ENCODE results near the gene PACSIN3.

Gene PACSIN3

GRCh38 chr11:47178737-47179654, 7.2 kb downstream of the PACSIN3 start:
- TF ChIP-seq CTCF (IDR thresholded peaks at IDR 0.05; ENCODE audit: low read depth, low read length), result no peak
- H3K4me3 ChIP-seq (ENCODE audit: low read depth, low read length), result no peak overlapping the region

DNA sequence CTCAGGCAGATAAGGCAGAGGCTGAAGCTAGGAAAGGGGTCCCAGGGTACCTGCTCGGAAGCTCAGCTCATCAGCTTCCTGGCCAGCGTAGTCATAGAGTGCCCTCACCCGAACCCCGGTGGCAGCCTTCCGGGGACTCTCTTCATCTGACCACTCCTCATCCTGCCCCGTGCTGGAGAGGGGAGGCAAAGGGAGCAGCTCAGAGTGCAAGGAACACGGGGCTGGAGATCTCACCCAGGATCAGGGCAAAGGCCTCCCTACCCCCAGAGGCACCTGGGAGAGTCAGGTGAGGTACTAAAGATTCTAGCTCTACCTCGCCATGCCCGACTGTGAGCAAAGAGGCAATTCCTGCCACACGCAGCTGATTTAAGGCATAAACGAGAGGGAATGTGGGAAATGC, 7.9 kb downstream of the PACSIN3 start:
- H3K4me3 ChIP-seq (ENCODE audit: low read depth, low read length), result no peak overlapping the region
- no peak for TF ChIP-seq CTCF (IDR thresholded peaks at IDR 0.05; ENCODE audit: low read depth, low read length)

GRCh38 chr11:47177846-47178245, 8.4 kb downstream of the PACSIN3 start:
- TF ChIP-seq CTCF (IDR thresholded peaks at IDR 0.05; ENCODE audit: low read depth, low read length), result no peak
- H3K4me3 ChIP-seq (ENCODE audit: low read depth, low read length), result peak overlapping the region; percentile 73; the same call in 1 of the 2 replicates

DNA sequence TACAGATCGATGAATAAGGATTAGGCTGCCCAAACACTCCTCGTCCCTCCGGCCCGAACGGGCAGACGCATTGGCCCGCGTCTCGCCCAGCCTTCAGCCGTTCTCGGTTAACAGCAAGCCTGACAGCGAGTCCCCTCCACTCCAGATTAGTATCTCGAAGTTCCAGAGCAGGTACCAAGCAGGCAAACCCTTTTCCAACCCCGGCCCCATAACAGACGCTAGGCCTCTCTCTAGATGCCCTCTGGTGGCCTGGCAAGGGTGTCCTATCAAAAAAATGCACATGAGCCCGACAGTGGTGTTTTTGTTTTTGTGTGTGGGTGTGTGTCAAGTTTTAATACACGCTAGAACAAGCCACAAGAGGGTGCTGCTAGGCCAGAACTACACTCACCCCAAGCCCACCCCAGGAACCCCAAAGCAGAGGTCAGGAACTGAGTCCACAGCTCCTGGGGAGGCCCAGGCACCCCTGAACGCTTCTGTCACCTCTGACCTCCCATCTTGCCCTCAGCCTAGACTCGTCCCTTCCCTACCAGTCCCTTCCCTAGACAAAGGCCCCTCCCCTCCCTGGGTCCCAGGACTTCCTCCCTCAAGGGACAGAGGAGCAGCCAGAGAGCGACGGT, 8.9 kb downstream of the PACSIN3 start:
- peak; percentile 50 for TF ChIP-seq CTCF (IDR thresholded peaks at IDR 0.05; ENCODE audit: low read depth, low read length)
- peak overlapping the region; percentile 73 for H3K4me3 ChIP-seq (ENCODE audit: low read depth, low read length)

DNA sequence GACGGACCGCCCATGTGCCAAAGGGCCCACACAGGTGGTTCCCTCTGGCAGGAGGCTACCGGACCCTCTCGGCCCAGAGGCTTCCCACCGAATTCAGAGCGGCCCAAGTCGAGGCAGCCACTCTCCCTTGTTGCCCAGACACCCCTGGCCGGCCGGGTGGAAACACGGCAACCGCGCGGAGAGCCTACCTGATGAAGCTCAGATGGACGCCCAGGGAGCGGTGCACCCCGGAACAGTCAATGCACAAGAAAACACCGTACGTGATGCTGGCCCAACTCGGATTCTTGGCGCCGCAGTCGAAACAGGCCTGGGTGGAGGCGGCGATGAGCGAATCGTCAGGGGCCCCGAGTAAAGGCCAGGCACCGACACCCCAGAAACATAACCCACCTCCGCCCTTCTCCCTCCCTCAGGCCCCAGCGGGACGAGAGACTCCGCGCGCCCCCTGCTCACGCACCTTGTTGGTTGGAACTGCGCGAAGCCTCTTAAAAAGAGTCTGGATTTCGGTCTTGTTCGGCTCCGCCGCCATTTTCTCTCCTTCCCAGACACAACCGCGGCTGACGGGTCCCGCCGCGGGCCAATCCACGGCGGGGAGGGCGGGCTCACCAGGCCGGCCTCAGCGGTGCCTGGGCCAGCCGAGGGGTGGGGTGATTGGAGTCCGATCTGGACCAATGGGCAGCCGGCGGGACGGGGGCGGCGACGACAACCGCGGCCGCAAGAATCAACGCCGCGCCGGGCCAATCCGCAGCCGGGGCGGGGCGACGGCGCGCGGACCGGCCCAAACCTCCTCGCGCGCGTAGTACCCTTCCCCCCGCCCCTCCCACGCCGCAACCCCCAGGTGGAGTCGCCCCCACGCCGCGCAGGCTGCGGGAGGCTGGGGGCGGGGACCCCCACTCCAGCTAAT, 9.7 kb downstream of the PACSIN3 start, which contains the start of gene ARFGAP2:
Gene ARFGAP2, minus strand, starts transcription at position 552 of the 901 bp plus-strand sequence. Its CDS starts 26 bp downstream, at position 526.
- H3K4me3 ChIP-seq (ENCODE audit: low read depth, low read length), result peak within 1 kb of the TSS; percentile 73
- no peak for TF ChIP-seq CTCF (IDR thresholded peaks at IDR 0.05; ENCODE audit: low read depth, low read length)

GRCh38 chr11:47175746-47176327, 10.4 kb downstream of the PACSIN3 start:
- H3K4me3 ChIP-seq (ENCODE audit: low read depth, low read length), result peak overlapping the region; percentile 73
- no peak for TF ChIP-seq CTCF (IDR thresholded peaks at IDR 0.05; ENCODE audit: low read depth, low read length)

All from WI38 (cell line).